ENCODE measurements around the gene KRT27.

Gene KRT27

GRCh38 chr17:40822132-40822812 is 39.9 kb upstream of the KRT27 start, which contains the start of gene KRT10:
TSS of gene KRT10 (minus strand) at chr17:40822614. CDS start at chr17:40822585, 29 bp downstream.
- no peak for DNase-seq (ENCODE audit: extremely low spot score)
- CTCF ChIA-PET = interaction anchor here (0.6 to 2.7 kb wide), 3 partner anchors 9 to 826 kb away, joined by 3 to 6 read pairs (median 3); no protein-coding TSS in a partner anchor
- POLR2A ChIA-PET = no interaction called here
- TF ChIP-seq CTCF (IDR thresholded peaks at IDR 0.05; ENCODE audit: control extremely low read depth, extremely low read depth, low read depth, missing control alignments) = no peak

DNA sequence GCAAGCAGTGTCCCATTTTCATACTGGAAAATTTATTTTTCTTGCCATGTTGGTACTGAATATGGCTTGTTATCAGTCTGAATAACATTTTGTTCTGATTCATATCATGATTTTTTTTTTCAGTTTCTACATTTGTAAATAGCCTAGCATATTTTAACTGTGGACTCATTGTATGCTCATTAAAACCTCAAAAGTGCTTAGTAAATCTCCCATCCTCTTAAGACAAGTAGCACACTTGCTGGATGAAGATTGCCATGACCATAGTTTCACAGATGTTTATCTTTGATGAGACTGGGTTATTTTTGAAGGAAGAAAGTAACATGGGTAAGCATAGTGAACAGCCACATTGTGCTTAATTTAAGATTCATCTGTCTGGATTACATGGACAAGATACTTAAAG is 39.2 kb upstream of the KRT27 start:
- TF ChIP-seq CTCF (IDR thresholded peaks at IDR 0.05; ENCODE audit: control extremely low read depth, extremely low read depth, low read depth, missing control alignments) = no peak
- CTCF ChIA-PET = interaction anchor here (0.6 to 3.3 kb wide), 3 partner anchors 9 to 841 kb away, joined by 3 to 17 read pairs (median 3); no protein-coding TSS in a partner anchor
- POLR2A ChIA-PET = no interaction called here
- DNase-seq (ENCODE audit: extremely low spot score) = no peak

- ChIA-PET CTCF (interaction anchor here (1.1 to 3.3 kb wide), 4 partner anchors 37 to 842 kb away, joined by 3 to 17 read pairs (median 4); no protein-coding TSS in a partner anchor), POLR2A (no interaction called here)
- no peak for TF ChIP-seq CTCF (IDR thresholded peaks at IDR 0.05; ENCODE audit: control extremely low read depth, extremely low read depth, low read depth, missing control alignments)
- no peak for DNase-seq (ENCODE audit: extremely low spot score)
Observed at GRCh38 chr17:40820228-40820838, 38.0 kb upstream of the KRT27 start.

- no peak for TF ChIP-seq CTCF (IDR thresholded peaks at IDR 0.05; ENCODE audit: control extremely low read depth, extremely low read depth, low read depth, missing control alignments)
- ChIA-PET POLR2A (no interaction called here), CTCF (interaction anchor here (1.0 to 3.3 kb wide), 8 partner anchors 11 to 846 kb away, joined by 3 to 17 read pairs (median 4); no protein-coding TSS in a partner anchor)
- DNase-seq (ENCODE audit: extremely low spot score) = no peak
Observed at GRCh38 chr17:40819528-40820125, 37.3 kb upstream of the KRT27 start.

- DNase-seq (ENCODE audit: extremely low spot score) = peak; percentile 85
- CTCF ChIA-PET = interaction anchor here (0.7 to 3.3 kb wide), 10 partner anchors 9 to 847 kb away, joined by 3 to 17 read pairs (median 4); no protein-coding TSS in a partner anchor
- POLR2A ChIA-PET = interaction anchor here (0.5 to 1.1 kb wide), 3 partner anchors 9 to 869 kb away, joined by 3 read pairs; no protein-coding TSS in a partner anchor
- TF ChIP-seq CTCF (IDR thresholded peaks at IDR 0.05; ENCODE audit: control extremely low read depth, extremely low read depth, low read depth, missing control alignments) = no peak
Observed at GRCh38 chr17:40818733-40819527, 36.6 kb upstream of the KRT27 start.

Measured in GM10248 (cell line).